Nephron (organoid): ENCODE data around the gene VWDE.
A peak's percentile ranks its signal among the peaks of the same experiment; 100 is the strongest.
"Not testable (repeated sequence)": the region's sequence is repeated elsewhere in the genome, so short reads cannot be mapped to it uniquely, and the experiment has no call there.

ENCODE experiments used
- H3K27ac Mint-ChIP-seq, 3 experiments: 2 replicates each; pipeline ENCODE4 v1.8.0; 2020; ENCODE audit warnings: mixed read lengths in 3 of 3, mild to moderate bottlenecking in 2 of 3, moderate library complexity in 1 of 3
- H3K27me3 Mint-ChIP-seq: 2 replicates; pipeline ENCODE4 v1.8.0; 2021; ENCODE audit warnings: low read depth, mild to moderate bottlenecking, moderate library complexity, mixed read lengths
- H3K36me3 Mint-ChIP-seq: 2 replicates; pipeline ENCODE4 v1.8.0; 2020; ENCODE audit warnings: low read depth, mixed read lengths
- H3K4me1 Mint-ChIP-seq: 2 replicates; pipeline ENCODE4 v1.8.0; 2020; ENCODE audit warnings: mixed read lengths
- H3K4me3 Mint-ChIP-seq, 3 experiments: 2 replicates each; pipeline ENCODE4 v1.8.0; 2020; ENCODE audit warnings: mild to moderate bottlenecking in 3 of 3, mixed read lengths in 3 of 3, moderate library complexity in 2 of 3
- H3K9me3 Mint-ChIP-seq: 2 replicates; pipeline ENCODE4 v1.8.0; 2020; ENCODE audit warnings: mixed read lengths
- TF ChIP-seq, protein P1 (sequence below), 3 experiments: fragments of 200-600 bp; sonication (generic); IDR thresholded peaks; one replicate each; pipeline ENCODE4 v1.5.0; 2021; ENCODE audit warnings: antibody characterized with exemption in 3 of 3; ENCODE audit not compliant: unreplicated experiment in 3 of 3

VWDE gene

DNA sequence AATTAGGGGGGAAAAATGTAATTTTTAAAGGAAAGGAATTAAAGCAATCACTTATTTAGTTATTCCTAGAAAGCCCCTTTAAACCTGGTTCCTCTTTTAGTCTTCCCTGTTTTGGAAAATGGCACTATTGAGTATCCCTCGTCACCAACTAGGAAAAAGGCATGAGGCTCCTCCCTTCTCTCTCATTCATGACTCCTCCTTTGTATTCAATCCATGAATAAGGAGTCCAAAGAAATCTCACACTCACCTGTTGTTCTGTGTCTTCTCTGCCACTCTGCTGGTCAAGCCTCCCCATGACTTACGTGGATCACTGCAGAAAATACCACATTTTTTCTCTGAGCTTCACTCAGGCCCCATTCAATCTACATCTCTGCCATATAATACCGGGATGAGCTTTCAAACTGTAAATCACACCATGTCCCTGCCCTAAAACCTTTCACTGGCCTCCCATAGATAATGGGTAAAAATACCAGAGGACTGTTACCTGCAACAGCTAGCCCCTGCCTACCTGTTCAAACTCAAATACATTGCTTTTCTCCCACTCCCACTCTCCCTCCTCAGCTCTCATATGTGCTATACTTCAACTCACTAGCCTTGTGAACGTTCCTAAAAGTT, 5.5 kb upstream of the VWDE start:
- Mint-ChIP-seq H3K9me3 (peaks cover 11% of the 10 kb centered on the region), H3K27ac (no peak overlapping the region), H3K27me3 (peaks cover 5% of the 10 kb centered on the region), H3K36me3 (no peaks in the 10 kb centered on the region), H3K4me3 (no peak overlapping the region), H3K4me1 (peaks cover under 1% of the 10 kb centered on the region)
- TF ChIP-seq, protein P1, sequence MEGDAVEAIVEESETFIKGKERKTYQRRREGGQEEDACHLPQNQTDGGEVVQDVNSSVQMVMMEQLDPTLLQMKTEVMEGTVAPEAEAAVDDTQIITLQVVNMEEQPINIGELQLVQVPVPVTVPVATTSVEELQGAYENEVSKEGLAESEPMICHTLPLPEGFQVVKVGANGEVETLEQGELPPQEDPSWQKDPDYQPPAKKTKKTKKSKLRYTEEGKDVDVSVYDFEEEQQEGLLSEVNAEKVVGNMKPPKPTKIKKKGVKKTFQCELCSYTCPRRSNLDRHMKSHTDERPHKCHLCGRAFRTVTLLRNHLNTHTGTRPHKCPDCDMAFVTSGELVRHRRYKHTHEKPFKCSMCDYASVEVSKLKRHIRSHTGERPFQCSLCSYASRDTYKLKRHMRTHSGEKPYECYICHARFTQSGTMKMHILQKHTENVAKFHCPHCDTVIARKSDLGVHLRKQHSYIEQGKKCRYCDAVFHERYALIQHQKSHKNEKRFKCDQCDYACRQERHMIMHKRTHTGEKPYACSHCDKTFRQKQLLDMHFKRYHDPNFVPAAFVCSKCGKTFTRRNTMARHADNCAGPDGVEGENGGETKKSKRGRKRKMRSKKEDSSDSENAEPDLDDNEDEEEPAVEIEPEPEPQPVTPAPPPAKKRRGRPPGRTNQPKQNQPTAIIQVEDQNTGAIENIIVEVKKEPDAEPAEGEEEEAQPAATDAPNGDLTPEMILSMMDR (IDR thresholded peaks at IDR 0.05; ENCODE audit: unreplicated experiment in 3 of 3): no peak

DNA sequence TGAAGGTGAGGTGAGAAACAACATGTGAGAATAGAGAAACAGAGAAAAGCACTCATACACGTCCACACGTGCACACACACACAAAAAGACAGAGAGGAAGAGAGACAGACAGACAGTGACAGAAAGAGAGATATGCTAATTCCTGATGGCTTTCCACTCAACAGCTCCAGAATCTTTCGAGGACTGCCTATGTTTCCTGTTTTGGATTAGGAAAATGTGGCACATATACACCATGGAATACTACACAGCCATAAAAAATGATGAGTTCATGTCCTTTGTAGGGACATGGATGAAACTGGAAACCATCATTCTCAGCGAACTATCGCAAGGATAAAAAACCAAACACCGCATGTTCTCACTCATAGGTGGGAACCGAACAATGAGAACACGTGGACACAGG, 4.0 kb upstream of the VWDE start:
- not testable (repeated sequence) for H3K4me3 Mint-ChIP-seq, H3K27ac Mint-ChIP-seq, H3K36me3 Mint-ChIP-seq, H3K9me3 Mint-ChIP-seq
- H3K4me1 Mint-ChIP-seq: peaks cover 14% of the 10 kb centered on the region
- H3K27me3 Mint-ChIP-seq: peaks cover 20% of the 10 kb centered on the region

DNA sequence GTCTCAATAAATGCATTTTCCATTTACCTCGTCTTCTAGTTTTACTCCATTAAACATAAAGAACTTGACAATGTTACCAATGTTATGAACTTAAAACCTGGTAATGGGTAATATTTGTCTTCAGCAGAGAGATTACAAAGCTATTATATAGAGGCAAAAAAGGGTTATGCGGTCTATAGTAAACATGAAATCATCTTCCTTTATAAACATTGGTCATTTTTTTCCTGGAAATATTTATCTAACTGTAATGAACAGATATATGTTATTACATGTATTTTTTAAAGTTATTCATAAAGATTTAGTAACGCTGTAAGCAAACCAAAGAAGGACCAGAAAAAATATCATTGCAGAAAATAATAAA, 1.3 kb downstream of the VWDE start:
- H3K36me3 Mint-ChIP-seq: peaks cover 11% of the 10 kb centered on the region
- TF ChIP-seq, protein P1 (IDR thresholded peaks at IDR 0.05; ENCODE audit: unreplicated experiment in 3 of 3): no peak
- peaks cover 14% of the 10 kb centered on the region for H3K4me1 Mint-ChIP-seq
- H3K9me3 Mint-ChIP-seq: peaks cover 15% of the 10 kb centered on the region
- H3K27me3 Mint-ChIP-seq: peaks cover 30% of the 10 kb centered on the region
- peak overlapping the region; percentile 47 to 54 (median 52) for H3K4me3 Mint-ChIP-seq
- H3K27ac Mint-ChIP-seq: no peak overlapping the region

DNA sequence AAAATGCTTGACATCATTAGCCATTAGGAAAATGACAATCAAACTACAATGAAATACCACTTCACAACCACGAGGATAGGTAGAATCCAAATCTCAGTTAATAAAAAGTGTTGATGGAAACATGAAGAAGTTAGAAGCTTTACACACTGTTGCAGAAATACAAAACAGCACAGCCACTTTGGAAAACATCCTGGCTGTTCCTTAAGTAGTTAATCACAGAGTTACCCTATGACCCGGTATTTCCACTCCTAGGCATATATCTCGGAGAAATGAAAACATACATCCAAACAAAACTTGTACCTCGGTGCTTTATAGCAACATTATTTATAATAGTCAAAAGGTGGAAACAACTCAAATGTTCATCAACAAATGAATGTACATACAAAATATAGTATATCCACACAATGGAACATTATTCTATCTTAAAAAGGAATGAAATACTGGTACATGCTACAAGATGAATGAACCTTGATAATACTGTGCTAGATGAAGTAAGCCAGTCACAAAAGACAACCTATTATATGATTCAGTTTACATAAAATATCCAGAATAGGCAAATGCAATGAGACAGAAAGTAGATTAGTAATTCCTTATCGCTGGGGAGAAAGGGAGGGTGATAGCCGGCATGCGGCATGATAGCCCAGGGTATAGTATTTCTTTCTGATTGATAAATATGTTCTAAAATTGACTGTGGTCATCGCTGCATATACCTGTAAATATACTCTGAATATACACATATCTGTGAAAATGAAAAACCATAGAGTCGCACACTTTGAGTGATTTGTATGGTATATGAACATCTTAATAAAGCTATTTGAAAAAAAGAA, 1.9 kb downstream of the VWDE start:
- H3K4me1 Mint-ChIP-seq: peaks cover 14% of the 10 kb centered on the region
- peaks cover 11% of the 10 kb centered on the region for H3K36me3 Mint-ChIP-seq
- peak overlapping the region; percentile 47 to 54 (median 52) for H3K4me3 Mint-ChIP-seq
- no peak overlapping the region for H3K27ac Mint-ChIP-seq
- H3K9me3 Mint-ChIP-seq: peaks cover 17% of the 10 kb centered on the region
- peaks cover 30% of the 10 kb centered on the region for H3K27me3 Mint-ChIP-seq
- TF ChIP-seq, protein P1 (IDR thresholded peaks at IDR 0.05; ENCODE audit: unreplicated experiment in 3 of 3): no peak

GRCh38 chr7:12398186-12398585, 5.5 kb downstream of the VWDE start:
- Mint-ChIP-seq H3K9me3 (peaks cover 17% of the 10 kb centered on the region), H3K36me3 (peaks cover 11% of the 10 kb centered on the region), H3K4me1 (peaks cover 6% of the 10 kb centered on the region), H3K27me3 (peaks cover 15% of the 10 kb centered on the region), H3K4me3 (no peak overlapping the region), H3K27ac (no peak overlapping the region)
- TF ChIP-seq, protein P1 (IDR thresholded peaks at IDR 0.05; ENCODE audit: unreplicated experiment in 3 of 3): no peak

DNA sequence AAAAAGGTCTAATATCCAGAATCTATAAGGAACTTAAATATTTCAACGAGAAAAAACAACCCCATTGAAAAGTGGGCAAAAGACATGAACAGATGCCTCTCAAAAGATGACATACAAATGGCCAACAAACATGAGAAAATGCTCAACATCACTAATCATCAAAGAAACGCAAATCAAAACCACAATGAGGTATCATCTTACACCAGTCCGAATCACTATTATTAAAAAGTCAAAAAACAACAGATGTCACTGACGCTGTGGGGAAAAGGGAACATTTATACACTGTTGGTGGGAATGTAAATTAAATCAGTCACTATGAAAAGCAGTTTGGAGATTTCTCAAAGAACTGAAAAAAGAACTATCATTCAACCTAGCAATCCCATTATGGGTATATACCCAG, 6.0 kb downstream of the VWDE start:
- Mint-ChIP-seq H3K27ac (no peak overlapping the region), H3K4me3 (no peak overlapping the region), H3K27me3 (peaks cover 10% of the 10 kb centered on the region), H3K4me1 (peaks cover under 1% of the 10 kb centered on the region), H3K9me3 (peaks cover 17% of the 10 kb centered on the region), H3K36me3 (peaks cover 11% of the 10 kb centered on the region)
- TF ChIP-seq, protein P1 (IDR thresholded peaks at IDR 0.05; ENCODE audit: unreplicated experiment in 3 of 3): no peak

DNA sequence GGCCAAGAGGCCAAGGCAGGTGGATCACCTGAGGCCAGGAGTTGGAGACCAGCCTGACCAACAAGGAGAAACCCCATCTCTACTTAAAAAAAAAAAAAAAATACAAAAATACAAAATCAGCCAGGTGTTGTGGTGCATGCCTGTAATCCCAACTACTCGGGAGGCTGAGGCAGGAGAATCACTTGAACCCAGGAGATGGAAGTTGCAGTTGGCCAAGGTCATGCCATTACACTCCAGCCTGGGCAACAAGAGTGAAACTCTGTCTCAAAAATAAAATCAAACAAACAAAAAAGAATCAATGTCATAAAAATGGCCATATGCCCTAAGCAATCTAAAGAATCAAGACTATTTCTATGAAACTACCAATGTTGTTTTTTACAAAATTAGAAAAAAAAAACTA, 7.0 kb downstream of the VWDE start:
- not testable (repeated sequence) for H3K27ac Mint-ChIP-seq, H3K4me1 Mint-ChIP-seq

More for the DNA sequence above, 7.0 kb downstream of the VWDE start:
- not testable (repeated sequence) for H3K27me3 Mint-ChIP-seq, H3K4me3 Mint-ChIP-seq
- peaks cover 17% of the 10 kb centered on the region for H3K9me3 Mint-ChIP-seq
- peaks cover 11% of the 10 kb centered on the region for H3K36me3 Mint-ChIP-seq
